HG03565 (cell line): ENCODE results near the gene APBA2.

ENCODE experiments used
- ATAC-seq: cut with Tn5 transposase; IDR thresholded peaks from one replicate; pipeline ENCODE4 v1.9.1; 2021; ENCODE audit warnings: mild to moderate bottlenecking, moderate library complexity; ENCODE audit not compliant: unreplicated experiment

The APBA2 gene

DNA sequence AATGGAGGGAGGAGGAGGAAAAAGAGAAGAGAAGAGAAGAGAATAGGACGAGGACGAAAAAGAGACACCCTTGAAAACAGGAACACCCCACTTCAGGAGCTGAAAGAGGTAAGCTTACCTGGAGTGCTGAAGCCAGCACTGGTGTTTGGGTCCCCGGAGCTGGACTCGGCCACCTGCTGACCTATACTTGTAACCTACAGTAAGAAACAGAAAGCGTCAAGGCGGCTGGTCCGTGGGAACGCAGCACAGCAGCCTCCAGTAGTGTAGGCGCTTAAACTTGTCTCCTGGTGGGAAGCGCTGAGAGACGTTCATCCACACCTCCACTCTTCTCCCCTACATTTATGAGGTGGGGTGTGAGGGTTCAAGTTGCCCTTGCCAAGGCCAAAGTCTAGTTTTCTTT, 242.9 kb downstream of the APBA2 start:
- no peak for ATAC-seq

DNA sequence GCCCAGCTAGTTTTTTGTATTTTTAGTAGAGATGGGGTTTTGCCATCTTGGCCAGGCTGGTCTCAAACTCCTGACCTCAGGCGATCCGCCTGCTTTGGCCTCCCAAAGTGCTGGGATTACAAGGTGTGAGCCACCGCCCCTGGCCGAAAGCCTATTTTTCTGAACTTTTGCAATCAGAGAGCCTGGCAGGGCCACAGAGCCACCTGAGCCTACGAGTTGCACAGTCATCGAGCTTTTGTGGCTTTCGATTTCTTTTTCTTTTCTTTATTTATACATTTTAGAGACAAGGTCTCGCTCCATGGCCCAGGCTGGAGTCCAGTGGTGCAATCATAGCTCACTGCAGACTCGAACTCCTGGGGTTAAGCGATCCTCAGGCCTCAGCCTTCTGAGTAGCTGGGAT, 243.4 kb downstream of the APBA2 start:
- no peak for ATAC-seq

- no peak for ATAC-seq
These were observed 244.2 kb downstream of the APBA2 start for GRCh38 chr15:29129926-29130325.

- ATAC-seq = no peak
These were observed 244.7 kb downstream of the APBA2 start for GRCh38 chr15:29130476-29130875.

GRCh38 chr15:29130951-29131839, 245.4 kb downstream of the APBA2 start:
- no peak for ATAC-seq

DNA sequence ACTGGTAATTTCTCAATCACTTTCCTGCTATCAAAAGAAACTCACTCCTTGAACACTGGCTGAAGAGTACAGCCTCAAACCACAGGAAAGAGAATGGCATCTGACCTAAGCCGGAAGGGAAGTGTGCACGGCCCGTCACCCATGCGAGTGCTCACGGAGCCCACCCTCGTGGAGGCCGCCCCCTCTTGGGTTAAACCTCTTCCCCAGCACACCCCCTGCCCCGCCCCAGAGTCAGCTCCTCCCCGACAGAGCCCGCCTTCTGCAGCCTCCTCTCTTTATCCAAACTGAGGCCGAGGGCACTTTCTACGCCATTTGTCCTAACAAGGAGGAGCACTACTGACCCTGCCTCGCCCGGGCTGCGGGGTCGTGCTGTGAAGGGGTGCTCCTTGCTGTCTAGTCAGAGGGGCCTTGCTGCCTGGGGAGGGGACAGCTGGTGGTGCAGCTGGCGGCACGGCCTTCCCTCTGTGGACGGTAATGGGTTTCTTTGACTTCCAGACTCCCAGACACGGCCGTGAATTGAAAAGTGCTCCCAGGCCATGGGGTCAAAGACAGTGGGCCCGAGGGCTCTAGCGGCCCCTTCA, 246.2 kb downstream of the APBA2 start:
- ATAC-seq = no peak

GRCh38 chr15:29132735-29133181, 247.0 kb downstream of the APBA2 start:
- ATAC-seq = no peak

DNA sequence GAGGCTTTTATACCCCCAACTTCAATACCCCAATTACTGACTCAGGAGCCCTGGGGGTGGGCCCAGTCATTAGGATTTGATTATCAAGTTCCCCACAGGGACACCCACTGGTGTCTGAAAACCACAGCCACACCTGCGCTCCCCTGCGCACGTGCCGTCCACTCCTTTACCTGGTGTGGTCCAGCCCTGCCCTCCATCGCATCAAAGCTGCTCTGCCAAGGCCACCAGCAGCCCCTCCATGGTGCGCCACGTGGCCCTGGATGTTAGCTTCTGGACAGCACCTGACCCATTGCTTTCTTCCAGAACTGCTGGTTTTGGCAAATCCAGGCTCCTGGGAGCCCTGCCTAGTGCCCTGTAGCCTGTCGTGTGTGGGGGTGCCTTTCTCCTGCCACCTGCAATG, 247.5 kb downstream of the APBA2 start:
- ATAC-seq = no peak

- ATAC-seq = no peak
These were observed 248.0 kb downstream of the APBA2 start for GRCh38 chr15:29133791-29134190.

- ATAC-seq = no peak
These were observed 248.5 kb downstream of the APBA2 start for GRCh38 chr15:29134239-29134638.

DNA sequence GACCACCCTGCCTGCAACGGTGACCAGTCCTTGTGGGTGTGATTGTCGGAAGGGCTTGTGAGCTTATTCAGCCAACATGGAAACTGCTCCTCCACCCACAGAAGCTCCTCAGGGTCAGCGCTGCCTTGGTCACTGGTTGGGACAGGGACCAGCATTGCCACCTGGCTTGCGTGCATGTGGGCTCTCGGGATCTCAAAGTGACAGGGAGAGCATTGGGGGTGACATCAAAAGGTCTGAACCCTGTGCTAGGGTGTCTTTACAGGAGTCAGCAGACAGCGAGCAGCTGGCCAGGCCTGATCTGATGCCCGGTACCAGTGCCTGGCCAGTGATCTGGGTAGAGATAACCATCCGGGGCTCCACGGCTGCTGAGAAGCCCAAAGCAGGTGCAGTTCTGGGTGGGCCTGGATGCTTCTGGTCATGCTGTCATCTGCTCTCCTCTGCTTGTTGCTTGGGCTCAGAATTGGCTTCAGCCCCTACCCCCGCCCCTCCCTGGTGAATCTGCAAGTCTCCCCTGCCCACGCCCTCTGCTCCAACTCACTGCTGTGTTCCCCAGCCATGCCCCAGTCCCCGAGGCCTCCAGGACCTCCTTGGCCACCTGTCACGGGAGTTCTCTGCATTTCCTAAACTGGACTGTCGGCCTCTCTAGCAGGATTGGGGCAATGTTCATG, 249.0 kb downstream of the APBA2 start:
- ATAC-seq = no peak

DNA sequence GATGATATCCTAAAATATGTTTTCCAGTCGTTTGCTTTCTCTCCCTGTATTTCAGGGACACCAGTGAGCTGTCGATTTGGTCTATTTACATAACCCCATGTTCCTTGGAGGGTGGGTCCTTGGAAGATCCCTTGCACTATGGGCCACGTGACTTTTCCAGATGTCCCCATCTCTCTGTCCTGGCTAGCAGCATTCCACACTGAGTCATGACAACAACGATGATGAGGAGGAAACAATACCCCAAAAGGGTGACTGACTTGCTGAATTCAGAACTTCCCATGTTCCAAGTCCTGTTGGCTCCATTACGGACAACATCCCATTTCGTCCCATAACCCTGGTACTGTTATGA, 249.5 kb downstream of the APBA2 start:
- no peak for ATAC-seq

DNA sequence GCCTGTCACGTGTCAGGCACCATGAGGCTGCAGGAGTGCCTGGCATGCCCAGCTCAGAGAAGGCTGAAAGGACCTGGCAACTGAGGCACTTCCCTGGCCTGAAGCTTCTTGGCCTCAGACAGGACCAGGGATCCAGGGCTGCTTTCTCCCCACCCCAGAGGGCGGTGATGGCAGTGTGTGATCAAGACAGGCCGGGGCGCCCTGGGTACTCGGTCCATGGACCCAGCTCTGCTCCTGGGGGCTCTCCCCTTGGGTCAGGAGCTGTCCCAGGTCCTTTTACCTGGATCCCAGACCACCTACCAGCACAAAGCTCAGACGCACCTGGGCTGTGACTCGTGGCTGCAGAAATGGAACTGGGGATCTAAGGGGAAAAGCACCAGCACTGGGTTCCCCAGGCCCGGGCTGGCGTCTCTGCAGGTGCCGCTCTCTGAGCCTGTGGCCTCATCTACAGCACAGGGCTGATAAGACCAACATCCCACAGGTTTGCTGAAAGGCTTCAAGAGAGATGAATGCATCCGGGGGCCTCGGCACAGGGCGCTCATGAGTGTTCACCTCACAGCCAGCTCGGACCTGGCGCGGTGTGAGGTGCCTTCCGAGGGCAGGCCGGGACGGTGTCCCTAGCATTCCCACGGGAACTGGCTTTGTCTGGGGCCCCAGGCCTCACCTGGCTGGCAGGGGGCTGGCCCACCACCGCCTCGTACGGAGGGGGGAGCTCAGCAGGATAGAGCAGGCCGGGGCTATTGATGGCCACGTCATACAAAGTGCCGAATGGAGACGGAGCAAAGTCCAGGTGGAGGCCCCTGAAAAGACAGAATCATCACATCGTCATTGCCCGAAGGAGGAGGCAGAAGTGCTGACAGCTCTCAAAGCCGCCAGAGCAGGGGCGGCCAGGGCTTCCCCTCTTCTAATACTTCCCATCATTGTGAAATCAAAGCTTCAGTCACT, 250.2 kb downstream of the APBA2 start:
- no peak for ATAC-seq

- ATAC-seq = no peak
These were observed 252.5 kb downstream of the APBA2 start for GRCh38 chr15:29138260-29138659.

GRCh38 chr15:29139072-29139471, 253.3 kb downstream of the APBA2 start:
- no peak for ATAC-seq

DNA sequence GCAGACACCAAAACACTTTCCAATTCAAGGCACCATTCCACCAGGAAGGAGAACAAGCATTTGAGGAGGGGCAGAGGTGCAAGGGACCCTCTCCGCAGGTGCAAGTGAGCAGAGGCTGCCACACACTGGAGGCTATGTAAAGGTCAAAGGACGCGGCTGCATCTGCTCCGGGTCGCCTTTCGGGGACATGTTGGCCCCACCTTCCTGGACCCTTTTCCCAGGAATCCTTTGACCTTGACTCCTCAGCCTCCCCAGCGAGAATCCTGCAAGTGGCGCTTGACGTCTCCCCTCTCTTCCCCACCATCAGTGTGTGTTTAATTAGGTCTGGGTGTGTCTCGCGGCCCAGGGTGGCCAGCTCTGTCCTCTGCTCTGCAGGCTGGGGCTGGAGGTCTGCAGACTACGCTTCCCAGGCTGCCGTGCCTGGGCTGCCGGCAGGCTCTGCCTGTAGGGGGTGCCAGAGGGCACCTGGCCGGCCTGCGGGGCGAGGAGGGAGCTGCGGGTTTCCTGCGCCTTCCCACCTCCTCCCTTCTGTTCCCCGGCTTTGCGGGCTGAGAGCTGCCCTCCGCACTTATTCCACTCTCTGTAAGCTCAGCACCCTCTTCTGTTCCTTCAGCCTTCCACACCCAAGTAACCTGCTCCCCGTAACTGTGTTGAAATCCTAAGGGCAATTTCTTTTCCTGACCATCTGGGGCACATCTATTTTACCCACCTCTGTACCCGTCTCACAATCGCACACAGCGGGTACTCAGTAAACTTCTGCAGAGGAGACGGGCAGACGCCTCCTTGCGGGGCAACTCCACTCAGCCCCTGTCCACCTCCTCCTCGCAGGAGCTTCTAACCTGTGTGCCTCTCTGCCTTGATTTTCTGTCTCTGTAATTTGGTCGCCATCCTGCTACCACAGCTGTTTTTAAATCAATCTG, 254.0 kb downstream of the APBA2 start:
- ATAC-seq = no peak

DNA sequence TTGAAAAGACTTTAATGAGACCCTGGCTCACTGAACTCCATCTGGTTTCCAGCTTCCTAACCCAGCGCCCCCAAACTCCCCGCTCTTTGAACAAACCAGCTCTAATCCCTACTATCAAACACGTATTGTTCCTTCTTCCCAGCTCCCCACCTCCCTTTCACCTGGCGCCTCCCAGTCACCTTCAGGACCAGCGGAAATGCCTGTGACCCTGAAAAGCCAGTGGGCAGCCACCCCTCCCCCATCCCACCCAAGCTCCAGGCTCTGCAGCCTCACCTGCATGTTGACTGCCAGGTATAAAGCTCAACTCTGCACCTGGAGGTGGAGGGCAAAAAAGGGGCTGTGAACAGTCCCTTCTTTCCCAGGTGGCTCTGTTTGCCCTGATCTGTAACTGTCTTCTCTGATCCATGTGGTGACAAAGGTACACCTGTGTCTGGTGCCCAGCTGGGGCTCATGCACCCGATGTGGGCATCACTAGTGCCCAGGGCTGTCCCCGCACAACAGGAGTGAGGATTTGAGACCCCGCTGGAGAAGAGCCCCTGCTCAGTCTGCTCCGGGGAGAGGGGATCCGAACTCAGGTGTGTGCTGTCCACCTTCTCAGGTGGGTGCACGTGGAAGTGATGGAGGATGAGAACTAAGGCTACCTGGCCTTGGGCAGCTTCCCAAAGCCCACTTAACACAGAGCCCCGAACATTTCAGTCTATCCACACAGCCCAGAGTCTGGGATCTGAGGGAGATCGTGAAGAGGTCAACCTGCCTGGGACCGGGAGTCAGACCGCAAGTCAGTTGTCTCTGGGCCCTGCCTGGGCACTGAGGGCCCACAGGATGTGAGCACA, 254.9 kb downstream of the APBA2 start:
- ATAC-seq = no peak

DNA sequence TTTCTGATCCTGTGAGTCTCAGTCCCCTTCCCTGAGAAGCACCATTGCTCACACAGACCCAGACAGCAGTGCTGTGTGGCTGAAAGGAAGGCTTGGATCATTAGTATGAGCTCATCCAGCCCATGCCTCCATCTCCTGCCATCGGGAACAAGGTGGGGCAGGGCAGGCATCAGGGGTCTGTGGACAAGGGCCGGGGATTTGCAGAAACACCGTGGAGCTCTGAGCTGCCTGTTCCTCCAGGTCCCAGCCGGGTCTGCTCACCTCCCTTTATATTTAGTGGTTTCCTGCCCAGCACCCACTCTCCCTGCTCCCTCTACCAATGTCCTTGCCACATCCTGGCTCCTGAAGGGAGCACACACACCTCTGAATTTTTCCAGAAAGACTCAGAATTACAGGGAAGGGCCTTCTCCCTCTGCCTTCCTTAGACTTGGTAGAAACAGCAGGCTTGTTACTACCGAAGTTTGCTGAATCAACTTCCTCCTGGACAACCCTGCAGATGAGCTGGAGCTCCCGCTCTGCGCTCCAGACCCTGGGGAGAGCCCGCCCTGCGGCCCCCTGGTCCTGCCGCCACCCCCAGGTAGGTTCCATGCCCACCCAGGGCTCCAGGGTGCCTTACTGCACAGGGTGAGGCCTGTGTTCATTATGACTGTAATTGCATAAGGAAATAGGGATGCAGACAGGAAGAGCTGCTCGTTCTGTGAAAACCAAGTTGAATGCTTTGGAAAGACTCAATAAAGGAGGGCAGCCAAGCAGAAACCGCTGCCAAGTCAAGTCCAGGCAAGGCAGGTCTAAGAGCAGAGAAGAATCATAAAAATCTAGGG, 255.7 kb downstream of the APBA2 start:
- ATAC-seq = no peak
